ENCODE data around the gene ADGRA1. TPM values are rescaled to one million over a fixed set of nuclear protein-coding genes. Genes with fewer than 3 reads are reported as not detected.

ADGRA1 gene
- total RNA-seq, 4 donors from 2014 or later: 0.13 TPM; not detected in 3

GRCh38 chr10:133045556-133046389, 42.0 kb upstream of the ADGRA1 start:
- Histone ChIP-seq H3K9me3 (no peaks in the 10 kb centered on the region), H3K4me1 (no peaks in the 10 kb centered on the region), H3K27ac (no peak overlapping the region), H3K36me3 (no peaks in the 10 kb centered on the region), H3K27me3 (peaks cover 98% of the 10 kb centered on the region), H3K4me3 (no peak overlapping the region)
- ATAC-seq: no peak
- WGBS, 2 donors (ENCODE audit: low coverage in 1 of 2): 88% methylated on average over 8 of the region's 26 CpGs
- TF ChIP-seq POLR2A (IDR thresholded peaks at IDR 0.05) (no peak), POLR2AphosphoS5 (IDR thresholded peaks at IDR 0.05) (no peak), CTCF (IDR thresholded peaks at IDR 0.05) (no peak), EP300 (IDR thresholded peaks at IDR 0.05) (no peak)

GRCh38 chr10:133046390-133046765, 41.3 kb upstream of the ADGRA1 start:
- Histone ChIP-seq H3K4me3 (no peak overlapping the region), H3K27me3 (peaks cover 98% of the 10 kb centered on the region), H3K27ac (no peak overlapping the region), H3K36me3 (no peaks in the 10 kb centered on the region), H3K9me3 (no peaks in the 10 kb centered on the region), H3K4me1 (no peaks in the 10 kb centered on the region)
- no peak for ATAC-seq
- no peak for TF ChIP-seq POLR2A (IDR thresholded peaks at IDR 0.05)
- TF ChIP-seq EP300 (IDR thresholded peaks at IDR 0.05): no peak
- no peak for TF ChIP-seq POLR2AphosphoS5 (IDR thresholded peaks at IDR 0.05)
- 60 to 80% methylated on average over 2 to 8 of the region's 14 CpGs for WGBS, 2 donors (ENCODE audit: low coverage in 1 of 2)

- H3K36me3 ChIP-seq: no peaks in the 10 kb centered on the region
- no peak overlapping the region for H3K27ac ChIP-seq
- H3K4me3 ChIP-seq: no peak overlapping the region
- peaks cover 96% of the 10 kb centered on the region for H3K27me3 ChIP-seq
- no peaks in the 10 kb centered on the region for H3K9me3 ChIP-seq
- no peaks in the 10 kb centered on the region for H3K4me1 ChIP-seq
- TF ChIP-seq POLR2AphosphoS5 (IDR thresholded peaks at IDR 0.05) (no peak), CTCF (IDR thresholded peaks at IDR 0.05) (no peak), EP300 (IDR thresholded peaks at IDR 0.05) (no peak), POLR2A (IDR thresholded peaks at IDR 0.05) (no peak)
- WGBS, 2 donors (ENCODE audit: low coverage in 1 of 2): no CpG with 5 or more reads among the region's 42 CpGs
- no peak for ATAC-seq
These were observed 40.1 kb upstream of the ADGRA1 start for GRCh38 chr10:133047526-133048123.

GRCh38 chr10:133048266-133048665, 39.5 kb upstream of the ADGRA1 start:
- H3K27ac ChIP-seq: no peak overlapping the region
- no peaks in the 10 kb centered on the region for H3K9me3 ChIP-seq
- 0% methylated on average over 1 of the region's 13 CpGs; no CpG with 5 or more reads in 1 of the 2 donors for WGBS, 2 donors (ENCODE audit: low coverage in 1 of 2)
- H3K4me1 ChIP-seq: no peaks in the 10 kb centered on the region
- TF ChIP-seq POLR2A (IDR thresholded peaks at IDR 0.05) (no peak), POLR2AphosphoS5 (IDR thresholded peaks at IDR 0.05) (no peak), CTCF (IDR thresholded peaks at IDR 0.05) (no peak), EP300 (IDR thresholded peaks at IDR 0.05) (no peak)
- H3K36me3 ChIP-seq: no peaks in the 10 kb centered on the region
- ATAC-seq: no peak
- H3K4me3 ChIP-seq: no peak overlapping the region
- H3K27me3 ChIP-seq: peaks cover 94% of the 10 kb centered on the region

- no peaks in the 10 kb centered on the region for H3K4me1 ChIP-seq
- TF ChIP-seq EP300 (IDR thresholded peaks at IDR 0.05) (no peak), CTCF (IDR thresholded peaks at IDR 0.05) (no peak), POLR2A (IDR thresholded peaks at IDR 0.05) (no peak), POLR2AphosphoS5 (IDR thresholded peaks at IDR 0.05) (no peak)
- H3K4me3 ChIP-seq: no peak overlapping the region
- H3K9me3 ChIP-seq: no peaks in the 10 kb centered on the region
- H3K36me3 ChIP-seq: no peaks in the 10 kb centered on the region
- peaks cover 93% of the 10 kb centered on the region for H3K27me3 ChIP-seq
- no peak overlapping the region for H3K27ac ChIP-seq
- ATAC-seq: no peak
- 100% methylated on average over 2 of the region's 13 CpGs; no CpG with 5 or more reads in 1 of the 2 donors for WGBS, 2 donors (ENCODE audit: low coverage in 1 of 2)
These were observed 38.8 kb upstream of the ADGRA1 start for GRCh38 chr10:133048926-133049325.
